GM19193 (cell line): ENCODE results near the gene KCNJ14.

Experiments
- POLR2A ChIP-seq: IDR thresholded peaks from 4 replicates; pipeline ENCODE4 v1.6.1; 2011; ENCODE audit not compliant: insufficient read depth, insufficient read length; ENCODE audit errors: extremely low read depth

KCNJ14 gene

GRCh38 chr19:48474084-48474592 lies 18.8 kb downstream of the KCNJ14 start:
- TF ChIP-seq POLR2A = peak; percentile 19

- no peak for TF ChIP-seq POLR2A
Measured at GRCh38 chr19:48475369-48476068, 20.1 kb downstream of the KCNJ14 start.

DNA sequence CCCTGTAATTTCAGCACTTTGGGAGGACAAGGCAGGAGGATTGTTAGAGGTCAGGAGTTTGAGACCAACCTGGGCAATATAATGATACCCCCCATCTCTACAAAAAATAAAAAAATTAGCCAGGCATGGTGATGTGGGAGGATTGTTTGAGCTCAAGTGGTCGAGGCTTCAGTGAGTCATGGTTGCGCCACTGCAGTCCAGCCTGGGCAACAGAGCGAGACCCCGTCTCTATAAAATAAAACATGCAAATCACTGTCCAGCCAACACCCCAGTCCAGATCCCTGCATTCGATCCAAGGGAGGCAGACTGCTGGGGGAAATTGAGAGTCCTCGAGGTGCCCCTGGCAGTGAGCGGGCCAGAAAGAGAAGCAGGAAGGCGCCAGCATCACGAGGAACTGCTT lies 20.8 kb downstream of the KCNJ14 start:
- no peak for TF ChIP-seq POLR2A

DNA sequence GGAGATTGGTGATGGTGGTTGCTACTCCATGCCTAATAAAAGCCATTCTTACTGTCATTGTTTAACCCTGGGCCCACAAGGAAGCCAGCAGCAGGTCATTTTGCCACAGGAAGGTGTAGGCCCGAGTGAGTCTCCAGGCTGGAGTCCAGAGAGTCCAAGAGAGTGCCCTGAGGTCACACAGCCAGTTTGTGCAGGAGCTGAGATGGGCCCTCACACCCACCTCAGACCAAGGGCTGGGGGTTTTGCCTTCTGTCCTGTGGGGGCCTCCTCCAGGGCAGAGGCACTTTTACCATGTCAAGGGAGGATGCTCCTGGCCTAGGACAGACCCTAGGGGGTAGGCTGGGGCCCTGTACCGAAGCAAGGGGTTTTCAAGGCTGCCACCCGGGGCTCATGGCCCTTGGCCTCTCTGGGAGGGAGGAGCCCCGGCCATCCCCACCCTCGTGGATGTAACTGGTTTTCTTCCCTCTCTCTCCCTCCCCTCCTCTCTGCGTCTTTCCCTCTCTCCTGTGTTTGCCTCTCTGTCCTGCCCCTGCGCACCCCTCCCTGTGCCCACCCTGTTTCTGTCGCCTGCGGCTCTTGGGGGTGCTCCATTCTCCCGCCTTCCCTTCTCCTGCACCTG lies 21.8 kb downstream of the KCNJ14 start:
- no peak for TF ChIP-seq POLR2A

DNA sequence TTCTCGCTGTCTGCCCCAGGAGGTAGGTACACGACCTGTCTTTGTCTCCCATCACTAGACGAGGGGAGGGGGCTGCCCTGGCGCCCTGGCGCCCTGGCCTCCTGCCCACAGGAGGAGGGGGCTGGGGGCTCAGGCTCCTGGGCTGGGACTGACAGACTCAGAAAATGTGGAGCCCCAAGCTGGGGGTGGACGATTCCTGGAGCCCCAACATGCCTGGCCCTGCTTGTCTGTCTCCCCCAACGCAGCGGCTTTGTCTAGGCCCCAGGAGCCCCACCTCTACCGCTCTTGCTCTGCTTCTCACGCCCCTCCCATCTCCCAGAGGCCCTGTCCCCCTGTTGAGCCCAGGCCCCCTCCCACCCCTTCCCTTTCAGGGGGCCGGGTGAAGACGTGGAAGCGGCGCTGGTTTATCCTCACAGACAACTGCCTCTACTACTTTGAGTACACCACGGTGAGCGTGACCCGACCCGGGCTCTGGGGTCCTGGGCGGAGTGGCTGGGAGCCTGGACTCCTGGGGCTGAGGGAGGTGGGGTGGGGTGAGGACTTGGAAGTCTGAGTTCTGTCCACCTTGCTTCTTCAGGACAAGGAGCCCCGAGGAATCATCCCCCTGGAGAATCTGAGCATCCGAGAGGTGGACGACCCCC lies 22.4 kb downstream of the KCNJ14 start:
- TF ChIP-seq POLR2A = no peak

GRCh38 chr19:48478339-48479256 lies 23.2 kb downstream of the KCNJ14 start:
- no peak for TF ChIP-seq POLR2A

DNA sequence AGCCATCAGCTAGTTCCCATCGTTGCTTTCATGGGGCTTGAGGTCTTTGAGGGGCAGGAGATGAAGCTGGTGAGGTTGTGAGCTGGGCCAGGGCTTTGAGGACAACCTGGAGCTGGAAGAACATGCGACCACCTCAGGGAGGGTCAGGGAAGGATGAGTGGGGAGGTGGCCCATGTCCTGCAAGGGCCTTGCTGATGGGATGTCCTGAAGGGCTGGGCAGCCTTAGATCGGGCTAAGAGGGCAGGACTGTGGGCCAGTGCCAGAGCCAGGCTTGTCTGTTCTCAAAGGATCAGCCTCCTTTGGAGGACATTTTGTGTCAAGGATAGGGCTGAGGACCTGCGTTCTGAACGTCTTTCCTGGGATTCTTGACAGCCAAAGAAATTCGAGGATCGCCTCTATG lies 24.3 kb downstream of the KCNJ14 start:
- no peak for TF ChIP-seq POLR2A

- peak; percentile 29 for TF ChIP-seq POLR2A
Measured at GRCh38 chr19:48480183-48480557, 24.8 kb downstream of the KCNJ14 start.

- no peak for TF ChIP-seq POLR2A
Measured at GRCh38 chr19:48480558-48481500, 25.5 kb downstream of the KCNJ14 start.

DNA sequence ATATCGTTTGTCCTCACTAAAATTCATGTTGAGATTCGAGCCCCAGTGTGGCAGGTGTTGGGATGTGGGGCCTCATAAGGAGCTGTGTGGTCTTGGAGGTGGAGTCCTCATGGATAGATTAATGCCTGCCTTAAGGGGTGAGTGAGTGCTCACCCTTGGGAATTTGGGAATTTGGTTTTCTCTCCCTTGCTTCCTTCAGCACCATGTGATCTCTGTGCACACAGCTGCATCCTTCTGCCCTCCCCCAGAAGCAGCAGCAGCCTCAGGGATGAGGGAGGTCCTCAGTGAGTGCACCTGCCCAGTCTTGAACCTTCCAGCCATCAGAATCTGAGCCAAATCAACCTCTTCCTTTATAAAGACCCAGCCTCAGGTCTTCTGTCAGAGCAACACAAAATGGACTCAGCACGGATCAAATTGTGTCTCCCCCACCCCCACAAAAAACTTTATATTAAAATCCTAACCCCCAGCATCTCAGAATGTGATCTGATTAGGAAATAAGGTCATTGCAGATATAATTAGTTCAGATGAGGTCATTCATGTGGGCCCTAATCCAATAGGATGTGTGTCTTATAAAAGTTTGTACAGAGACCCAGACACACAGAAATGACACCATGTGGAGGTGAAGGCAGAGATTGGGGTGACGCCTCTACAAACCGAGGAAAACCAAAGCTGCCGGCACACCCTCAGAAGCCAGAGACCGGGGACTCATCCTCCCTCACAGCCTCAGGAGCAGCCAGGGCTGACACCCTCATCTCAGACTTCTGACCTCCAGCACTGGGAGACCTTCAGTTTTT lies 26.7 kb downstream of the KCNJ14 start:
- TF ChIP-seq POLR2A = no peak

DNA sequence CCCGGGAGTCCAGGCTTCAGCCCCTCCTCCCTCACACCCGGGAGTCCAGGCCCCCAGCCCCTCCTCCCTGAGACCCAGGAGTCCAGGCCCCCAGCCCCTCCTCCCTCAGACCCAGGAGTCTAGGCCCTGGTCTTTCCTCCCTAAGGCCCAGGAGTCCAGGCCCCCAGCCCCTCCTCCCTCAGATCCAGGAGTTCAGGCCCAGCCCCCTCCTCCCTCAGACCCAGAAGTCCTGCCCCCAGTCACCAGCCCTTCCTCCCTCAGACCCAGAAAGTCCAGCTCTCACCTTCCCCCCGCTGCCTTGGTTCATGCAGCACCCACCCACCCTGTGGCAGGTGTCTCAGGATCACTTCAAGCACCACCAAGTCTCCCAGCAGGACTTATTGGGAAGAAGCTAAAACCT lies 27.9 kb downstream of the KCNJ14 start:
- no peak for TF ChIP-seq POLR2A

DNA sequence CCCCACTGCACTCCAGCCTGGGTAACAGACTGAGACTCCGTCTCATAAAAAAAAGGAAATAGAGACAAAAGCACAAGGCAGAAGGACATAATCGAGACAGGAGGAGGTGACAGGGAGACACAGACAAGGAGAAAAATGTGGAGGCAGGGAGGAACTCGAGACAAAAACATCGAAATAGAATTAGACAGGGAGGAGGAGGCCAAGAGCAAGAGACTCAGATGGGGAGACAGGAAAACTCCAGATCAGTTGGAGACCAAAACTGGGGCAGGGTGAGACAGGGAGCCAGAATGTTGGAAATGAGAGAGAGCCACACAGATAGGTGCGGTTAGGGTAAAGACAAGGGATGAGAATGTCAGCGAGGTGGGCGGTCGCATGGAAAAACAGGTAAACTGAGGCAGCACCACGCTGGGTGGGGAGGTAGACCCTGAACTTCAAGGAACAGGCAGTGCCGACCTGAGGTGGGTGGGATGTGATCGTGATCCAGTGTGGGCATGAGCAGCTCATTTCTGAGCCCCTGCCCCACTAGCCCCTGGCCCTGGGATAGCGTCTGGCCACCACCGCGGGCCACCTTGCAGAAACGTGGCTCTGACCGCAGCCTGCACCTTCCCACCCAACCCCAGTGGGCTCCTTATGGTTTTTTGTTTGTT lies 29.0 kb downstream of the KCNJ14 start:
- no peak for TF ChIP-seq POLR2A

DNA sequence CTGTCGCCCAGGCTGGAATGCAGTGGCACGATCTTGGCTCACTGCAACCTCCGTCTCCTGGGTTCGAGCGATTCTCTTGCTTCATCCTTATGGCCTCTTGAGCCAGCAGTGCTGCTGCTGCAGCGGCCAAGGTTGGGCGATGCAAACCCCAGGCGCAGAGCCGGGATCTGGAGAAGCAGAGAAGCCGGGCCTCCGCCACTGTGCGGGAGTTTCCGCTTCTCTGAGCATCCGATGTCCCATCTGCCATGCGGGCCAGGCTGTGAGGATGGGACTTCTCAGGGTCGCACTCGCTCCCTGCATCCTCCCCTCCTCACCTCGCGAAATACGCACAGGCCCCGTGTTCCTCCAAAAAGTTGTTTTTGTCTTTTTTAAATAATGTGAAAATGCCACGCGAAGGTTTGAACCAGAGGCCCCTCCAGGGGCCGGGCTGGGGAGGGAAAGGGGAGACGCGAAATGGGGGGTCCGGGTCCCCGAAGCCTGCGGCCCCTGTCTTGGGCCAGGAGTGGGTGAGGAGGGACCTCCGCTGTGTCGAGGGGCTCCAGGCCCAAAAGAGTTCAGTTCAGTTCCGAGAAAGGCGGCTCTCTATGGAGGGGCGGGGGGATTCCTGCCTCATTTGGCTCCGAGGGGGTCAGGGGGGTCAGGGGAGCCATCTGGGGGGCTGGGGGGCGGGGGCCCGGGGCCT lies 29.7 kb downstream of the KCNJ14 start:
- no peak for TF ChIP-seq POLR2A

- no peak for TF ChIP-seq POLR2A
Measured at GRCh38 chr19:48487544-48487943, 32.2 kb downstream of the KCNJ14 start.
